Measurements from ENCODE around the gene SLC5A11. TPM values are rescaled to one million over a fixed set of nuclear protein-coding genes. Genes with fewer than 3 reads are reported as not detected.

The SLC5A11 gene
- total RNA-seq, 1 experiment from 2014 or later: 0.51 TPM

DNA sequence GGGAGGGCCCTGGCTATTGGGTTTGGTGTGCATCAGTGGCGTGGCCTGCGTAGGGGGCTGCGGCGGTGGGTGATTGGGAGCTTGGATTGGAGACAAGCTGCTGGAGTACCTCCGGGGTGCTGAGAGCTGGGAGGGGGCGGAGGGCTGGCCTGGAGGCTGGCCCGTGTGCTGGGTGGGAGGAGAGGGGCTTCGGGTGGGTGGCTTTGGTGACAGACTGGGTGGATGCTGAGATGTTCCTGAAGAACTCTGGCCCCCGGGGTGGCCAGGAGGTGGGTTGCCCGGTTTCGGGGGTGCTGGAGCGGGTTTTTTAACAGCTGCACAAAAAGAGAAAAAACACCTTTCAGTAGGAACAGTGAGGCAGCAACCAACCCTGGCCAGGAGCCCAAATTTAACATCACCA is 85.3 kb downstream of the SLC5A11 start:
- Histone ChIP-seq H3K27me3 (ENCODE audit: low read length) (no peaks in the 10 kb centered on the region), H4K20me1 (ENCODE audit: low read length) (no peaks in the 10 kb centered on the region), H3K9me2 (replicated peaks; ENCODE audit: low read length) (no peaks in the 10 kb centered on the region), H3K36me3 (ENCODE audit: low read depth, low read length) (peaks cover 3% of the 10 kb centered on the region; the same call in 1 of the 2 replicates), H3K4me3 (ENCODE audit: low read length) (no peak overlapping the region), H3F3A (ENCODE audit: low read length, unreplicated experiment) (no peaks in the 10 kb centered on the region), H3K9ac (ENCODE audit: low read length) (no peak overlapping the region), H2AFZ (ENCODE audit: low read length) (no peak overlapping the region), H3K9me3 (ENCODE audit: low read length) (no peaks in the 10 kb centered on the region), H3K4me1 (ENCODE audit: insufficient read depth, low read length) (no peaks in the 10 kb centered on the region), H3K4me2 (ENCODE audit: low read length) (no peak overlapping the region), H3K27ac (ENCODE audit: low read length) (no peak overlapping the region), H3K79me2 (ENCODE audit: low read length) (no peaks in the 10 kb centered on the region)
- ATAC-seq: no peak
- TF ChIP-seq EZH2phosphoT487 (IDR thresholded peaks at IDR 0.05; ENCODE audit: borderline replicate concordance, low read length): no peak
- TF ChIP-seq EZH2 (IDR thresholded peaks at IDR 0.05; ENCODE audit: low read length, unreplicated experiment): no peak
- TF ChIP-seq, protein P1, sequence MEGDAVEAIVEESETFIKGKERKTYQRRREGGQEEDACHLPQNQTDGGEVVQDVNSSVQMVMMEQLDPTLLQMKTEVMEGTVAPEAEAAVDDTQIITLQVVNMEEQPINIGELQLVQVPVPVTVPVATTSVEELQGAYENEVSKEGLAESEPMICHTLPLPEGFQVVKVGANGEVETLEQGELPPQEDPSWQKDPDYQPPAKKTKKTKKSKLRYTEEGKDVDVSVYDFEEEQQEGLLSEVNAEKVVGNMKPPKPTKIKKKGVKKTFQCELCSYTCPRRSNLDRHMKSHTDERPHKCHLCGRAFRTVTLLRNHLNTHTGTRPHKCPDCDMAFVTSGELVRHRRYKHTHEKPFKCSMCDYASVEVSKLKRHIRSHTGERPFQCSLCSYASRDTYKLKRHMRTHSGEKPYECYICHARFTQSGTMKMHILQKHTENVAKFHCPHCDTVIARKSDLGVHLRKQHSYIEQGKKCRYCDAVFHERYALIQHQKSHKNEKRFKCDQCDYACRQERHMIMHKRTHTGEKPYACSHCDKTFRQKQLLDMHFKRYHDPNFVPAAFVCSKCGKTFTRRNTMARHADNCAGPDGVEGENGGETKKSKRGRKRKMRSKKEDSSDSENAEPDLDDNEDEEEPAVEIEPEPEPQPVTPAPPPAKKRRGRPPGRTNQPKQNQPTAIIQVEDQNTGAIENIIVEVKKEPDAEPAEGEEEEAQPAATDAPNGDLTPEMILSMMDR (conservative IDR thresholded peaks at IDR 0.05; ENCODE audit: low read depth, low read length): no peak
- intact Hi-C loops (cut with micrococcal nuclease): no loop called here
- no peak for DNase-seq
- POLR2A ChIA-PET (ENCODE audit: unreplicated experiment): no interaction called here
- CTCF ChIA-PET: no interaction called here
- BruUV-seq (replicated peaks): no TSS peak

DNA sequence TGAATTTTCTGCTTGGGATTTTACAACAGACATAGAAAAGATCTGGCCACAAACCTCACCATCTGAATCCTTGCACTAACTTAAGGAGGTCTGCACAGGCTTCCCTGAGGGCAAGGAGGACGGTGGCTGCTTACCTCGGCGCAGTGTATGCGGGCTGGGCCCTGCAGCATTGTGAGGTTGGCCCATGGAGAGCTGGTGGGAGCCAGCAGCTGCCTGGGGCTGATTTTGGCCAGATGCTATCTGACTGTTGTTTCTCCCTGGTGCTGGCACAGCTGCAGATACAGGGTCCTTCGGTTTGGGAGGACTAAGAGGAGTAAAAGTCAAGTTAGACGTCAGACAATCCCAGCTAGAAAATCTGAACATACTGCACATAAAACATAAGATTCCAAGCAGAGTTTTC is 89.6 kb downstream of the SLC5A11 start:
- POLR2A ChIA-PET (ENCODE audit: unreplicated experiment): interaction anchor here (0.5 to 0.6 kb wide), 2 partner anchors 66 to 131 kb away, joined by 3 to 5 read pairs; no protein-coding TSS in a partner anchor
- H3K79me2 ChIP-seq (ENCODE audit: low read length): no peaks in the 10 kb centered on the region

DNA sequence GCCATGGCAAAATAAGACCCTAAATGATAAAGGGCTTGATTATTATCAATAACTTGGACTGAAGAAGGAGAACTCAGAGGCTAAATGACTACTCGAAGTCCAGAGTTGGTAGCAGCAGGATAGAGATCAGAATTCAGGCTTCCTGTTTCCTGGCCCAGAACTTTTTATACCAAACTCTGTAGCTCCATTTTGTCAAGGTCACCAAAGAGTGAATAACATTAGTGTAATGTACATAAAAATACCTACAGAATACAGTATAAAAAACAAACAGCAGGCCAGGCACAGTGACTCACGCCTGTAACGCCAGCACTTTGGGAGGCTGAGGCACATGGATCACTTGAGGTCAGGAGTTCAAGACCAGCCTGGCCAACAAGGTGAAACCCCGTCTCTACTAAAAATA is 90.4 kb downstream of the SLC5A11 start:
- no peaks in the 10 kb centered on the region for H3K4me1 ChIP-seq (ENCODE audit: insufficient read depth, low read length)
- DNase-seq: no peak
- no peaks in the 10 kb centered on the region for H3K79me2 ChIP-seq (ENCODE audit: low read length)
- ATAC-seq: no peak
- H3K27ac ChIP-seq (ENCODE audit: low read length): no peak overlapping the region
- no TSS peak for BruUV-seq (replicated peaks)
- no peaks in the 10 kb centered on the region for H3K27me3 ChIP-seq (ENCODE audit: low read length)
- no peak overlapping the region for H3K4me3 ChIP-seq (ENCODE audit: low read length)
- H3F3A ChIP-seq (ENCODE audit: low read length, unreplicated experiment): no peaks in the 10 kb centered on the region
- ChIA-PET CTCF (interaction anchor here (0.6 kb wide), 1 partner anchor 158 kb away, joined by 3 read pairs; no protein-coding TSS in a partner anchor), POLR2A (ENCODE audit: unreplicated experiment) (no interaction called here)
- H3K4me2 ChIP-seq (ENCODE audit: low read length): no peak overlapping the region
- H4K20me1 ChIP-seq (ENCODE audit: low read length): no peaks in the 10 kb centered on the region
- H3K9me3 ChIP-seq (ENCODE audit: low read length): no peaks in the 10 kb centered on the region
- H2AFZ ChIP-seq (ENCODE audit: low read length): no peak overlapping the region
- intact Hi-C loops (cut with micrococcal nuclease): no loop called here
- TF ChIP-seq EZH2 (IDR thresholded peaks at IDR 0.05; ENCODE audit: low read length, unreplicated experiment) (no peak), EZH2phosphoT487 (IDR thresholded peaks at IDR 0.05; ENCODE audit: borderline replicate concordance, low read length) (no peak)
- TF ChIP-seq, protein P1 (conservative IDR thresholded peaks at IDR 0.05; ENCODE audit: low read depth, low read length): no peak
- no peaks in the 10 kb centered on the region for H3K36me3 ChIP-seq (ENCODE audit: low read depth, low read length)
- no peak overlapping the region for H3K9ac ChIP-seq (ENCODE audit: low read length)
- H3K9me2 ChIP-seq (replicated peaks; ENCODE audit: low read length): no peaks in the 10 kb centered on the region

More for the DNA sequence above, 89.6 kb downstream of the SLC5A11 start:
- DNase-seq (no peak), ATAC-seq (no peak)
- no peak overlapping the region for H3K9ac ChIP-seq (ENCODE audit: low read length)
- no peaks in the 10 kb centered on the region; the same call in 1 of the 2 replicates for H3K36me3 ChIP-seq (ENCODE audit: low read depth, low read length)
- intact Hi-C loops (cut with micrococcal nuclease): no loop called here
- H3K9me2 ChIP-seq (replicated peaks; ENCODE audit: low read length): no peaks in the 10 kb centered on the region
- H2AFZ ChIP-seq (ENCODE audit: low read length): no peak overlapping the region
- H3K27me3 ChIP-seq (ENCODE audit: low read length): no peaks in the 10 kb centered on the region
- no peak overlapping the region for H3K4me2 ChIP-seq (ENCODE audit: low read length)
- no peak for TF ChIP-seq EZH2 (IDR thresholded peaks at IDR 0.05; ENCODE audit: low read length, unreplicated experiment)
- H3K4me1 ChIP-seq (ENCODE audit: insufficient read depth, low read length): no peaks in the 10 kb centered on the region
- CTCF ChIA-PET: no interaction called here
- no peaks in the 10 kb centered on the region for H3F3A ChIP-seq (ENCODE audit: low read length, unreplicated experiment)
- no TSS peak for BruUV-seq (replicated peaks)
- no peaks in the 10 kb centered on the region for H4K20me1 ChIP-seq (ENCODE audit: low read length)
- H3K9me3 ChIP-seq (ENCODE audit: low read length): no peaks in the 10 kb centered on the region
- H3K4me3 ChIP-seq (ENCODE audit: low read length): no peak overlapping the region
- H3K27ac ChIP-seq (ENCODE audit: low read length): no peak overlapping the region
